Gastroesophageal sphincter (tissue), 4 donors: ENCODE data around the gene CLSTN3. TPM values are rescaled to one million over a fixed set of nuclear protein-coding genes. Genes with fewer than 3 reads are reported as not detected.
A peak's percentile ranks its signal among the peaks of the same experiment; 100 is the strongest.

Source experiments
- ATAC-seq: fragments of 150-250 bp; one replicate; pipeline ENCODE4 v1.9.1; 2016; ENCODE audit warnings: mild to moderate bottlenecking, moderate library complexity
- H3K27ac ChIP-seq, 4 donors: fragments of 200-600 bp; sonication (generic) in 3 of 4; 1 replicate in 3 of 4; 2 replicates in 1 of 4; pipeline ENCODE4 v1.5.1; 2016 to 2019
- H3K27me3 ChIP-seq: fragments of 200-600 bp; sonication (generic); one replicate; pipeline ENCODE4 v1.5.1; 2019
- H3K36me3 ChIP-seq, 2 donors: fragments of 200-600 bp; sonication (generic); one replicate each; pipeline ENCODE4 v1.5.1; 2019; ENCODE audit warnings: control low read depth in 1 of 2
- H3K4me1 ChIP-seq, 3 donors: fragments of 200-600 bp; sonication (generic); 1 replicate in 2 of 3; 2 replicates in 1 of 3; pipeline ENCODE4 v1.5.1; 2016 to 2019; ENCODE audit warnings: control low read depth in 2 of 3
- H3K4me3 ChIP-seq, 2 donors: fragments of 200-600 bp; sonication (generic); one replicate each; pipeline ENCODE4 v1.5.1; 2019; ENCODE audit warnings: mild to moderate bottlenecking in 1 of 2, moderate library complexity in 1 of 2
- H3K9me3 ChIP-seq, 3 donors: fragments of 200-600 bp; sonication (generic); one replicate each; pipeline ENCODE4 v1.5.1; 2017 to 2019; ENCODE audit warnings: control low read depth in 2 of 3
- EP300 ChIP-seq: sonication (generic); formaldehyde crosslinking; IDR thresholded peaks from one replicate; pipeline ENCODE4 v1.6.1; 2017; ENCODE audit warnings: antibody characterized with exemption, mild to moderate bottlenecking
- POLR2A ChIP-seq, 2 donors: fragments of 450-650 bp; IDR thresholded peaks; one replicate each; pipeline ENCODE4 v1.6.1; 2017; ENCODE audit warnings: antibody characterized with exemption in 2 of 2, mild to moderate bottlenecking in 2 of 2, moderate library complexity in 1 of 2
- POLR2AphosphoS5 ChIP-seq: sonication (generic); formaldehyde crosslinking; IDR thresholded peaks from one replicate; pipeline ENCODE4 v1.6.1; 2017; ENCODE audit warnings: antibody characterized with exemption
- WGBS, 2 donors: methylation state at CpG; one replicate each; pipeline ENCODE4 v1.1.5; 2018; ENCODE audit warnings: low coverage in 1 of 2; 5-methylcytosine and 5-hydroxymethylcytosine counted together
- total RNA-seq, 4 donors: library from RNA; depleted of rRNA; stranded (reverse); fragments of >200 nt; gene quantifications; one replicate each; pipeline ENCODE4 v1.1.0, GENCODE V29; 2016
- TF ChIP-seq, protein P1 (sequence below), 4 experiments: fragments of 200-600 bp in 2 of 4; fragments of 450-650 bp in 2 of 4; sonication (generic) in 1 of 4; IDR thresholded peaks; one replicate each; pipeline ENCODE4 v1.5.1; 2017 to 2019; ENCODE audit warnings: antibody characterized with exemption in 4 of 4, mild to moderate bottlenecking in 2 of 4, moderate library complexity in 2 of 4

Gene CLSTN3
- total RNA-seq, 4 donors from 2014 or later = 13.9 to 34.3 (median 17.4) TPM

DNA sequence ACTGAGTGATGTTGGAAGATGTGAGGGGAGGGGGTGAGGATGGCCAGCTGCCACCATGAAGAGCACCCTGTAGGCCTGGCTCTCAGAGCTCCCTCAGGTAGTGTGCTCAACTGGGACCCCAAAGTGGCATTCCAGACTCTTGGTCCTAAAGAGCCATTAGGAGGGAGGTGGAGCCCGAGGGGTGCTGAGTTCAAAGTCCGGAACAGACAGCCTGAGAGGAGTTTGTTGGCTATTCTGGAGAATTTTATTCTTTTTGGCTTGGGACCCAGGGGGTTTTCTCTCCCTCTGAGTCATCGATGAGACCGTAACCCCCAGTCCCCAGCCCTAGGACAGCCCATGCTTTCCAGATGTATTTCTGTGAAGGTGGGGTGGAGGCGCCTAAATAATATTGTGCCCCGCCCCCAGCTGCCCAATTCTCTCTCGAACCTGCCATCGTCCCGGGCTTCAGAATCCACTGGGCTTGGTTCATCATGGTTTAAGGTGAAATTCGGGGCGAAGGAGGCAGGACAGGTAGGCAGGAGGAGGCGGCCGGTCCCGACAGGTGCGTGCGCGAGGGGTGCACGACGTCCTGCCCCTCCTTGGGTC is 792 bp upstream of the CLSTN3 start:
- no peaks in the 10 kb centered on the region for H3K9me3 ChIP-seq
- WGBS, 2 donors = 8 to 18% methylated on average over 2 of the region's 19 CpGs
- peaks cover 0 to 12% of the 10 kb centered on the region in 2 donors for H3K36me3 ChIP-seq
- H3K27ac ChIP-seq = peak overlapping the region in 3 of 4 donors; percentile 72 to 87 (median 76)
- peaks cover 0 to 35% (median 17%) of the 10 kb centered on the region in 3 donors for H3K4me1 ChIP-seq
- no peaks in the 10 kb centered on the region for H3K27me3 ChIP-seq
- H3K4me3 ChIP-seq = peak overlapping the region; percentile 38 to 65
- ATAC-seq = no peak
- TF ChIP-seq EP300 (no peak), POLR2A (IDR thresholded peaks at IDR 0.05) (no peak), POLR2AphosphoS5 (no peak)
- TF ChIP-seq, protein P1, sequence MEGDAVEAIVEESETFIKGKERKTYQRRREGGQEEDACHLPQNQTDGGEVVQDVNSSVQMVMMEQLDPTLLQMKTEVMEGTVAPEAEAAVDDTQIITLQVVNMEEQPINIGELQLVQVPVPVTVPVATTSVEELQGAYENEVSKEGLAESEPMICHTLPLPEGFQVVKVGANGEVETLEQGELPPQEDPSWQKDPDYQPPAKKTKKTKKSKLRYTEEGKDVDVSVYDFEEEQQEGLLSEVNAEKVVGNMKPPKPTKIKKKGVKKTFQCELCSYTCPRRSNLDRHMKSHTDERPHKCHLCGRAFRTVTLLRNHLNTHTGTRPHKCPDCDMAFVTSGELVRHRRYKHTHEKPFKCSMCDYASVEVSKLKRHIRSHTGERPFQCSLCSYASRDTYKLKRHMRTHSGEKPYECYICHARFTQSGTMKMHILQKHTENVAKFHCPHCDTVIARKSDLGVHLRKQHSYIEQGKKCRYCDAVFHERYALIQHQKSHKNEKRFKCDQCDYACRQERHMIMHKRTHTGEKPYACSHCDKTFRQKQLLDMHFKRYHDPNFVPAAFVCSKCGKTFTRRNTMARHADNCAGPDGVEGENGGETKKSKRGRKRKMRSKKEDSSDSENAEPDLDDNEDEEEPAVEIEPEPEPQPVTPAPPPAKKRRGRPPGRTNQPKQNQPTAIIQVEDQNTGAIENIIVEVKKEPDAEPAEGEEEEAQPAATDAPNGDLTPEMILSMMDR (IDR thresholded peaks at IDR 0.05) = no peak

DNA sequence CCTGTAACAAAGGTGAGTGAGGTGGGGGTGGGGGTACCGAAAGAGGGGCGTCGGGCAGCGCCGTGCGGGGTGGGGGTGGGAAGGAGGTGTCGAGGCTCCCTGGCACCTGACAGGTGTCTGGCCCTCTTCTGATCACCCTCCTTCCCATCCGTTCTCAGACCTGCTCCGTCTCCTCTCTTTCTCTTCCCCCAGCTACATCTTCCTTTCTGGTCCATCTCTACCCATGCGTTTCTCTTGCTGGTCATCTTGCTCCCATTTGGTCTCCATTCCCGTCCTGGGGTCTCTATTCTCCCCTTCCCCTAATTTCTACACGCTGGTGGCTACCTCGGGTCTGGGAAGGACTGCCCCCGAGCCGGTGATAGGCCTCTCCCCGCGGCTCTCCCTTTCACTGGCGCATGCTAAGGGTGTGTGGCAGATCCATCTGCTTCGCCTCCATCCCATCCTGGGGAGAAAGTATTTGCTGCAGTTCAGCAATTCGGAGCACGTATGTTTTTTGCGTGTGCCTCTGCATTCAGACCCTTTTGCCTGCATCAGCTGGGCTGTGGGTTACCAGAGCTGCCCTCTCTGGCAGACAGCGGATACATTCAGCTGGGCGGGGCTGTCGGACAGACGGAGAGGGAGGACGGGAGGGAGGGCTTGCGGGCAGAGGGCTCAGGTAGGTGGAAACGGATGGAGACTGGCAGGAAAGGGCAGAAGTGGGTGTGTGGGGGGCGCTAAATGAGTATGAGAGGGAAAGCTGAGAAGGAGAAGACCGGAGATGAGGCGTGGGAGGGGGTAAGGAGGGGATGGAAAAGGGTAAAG is 730 bp downstream of the CLSTN3 start:
- peak; percentile 46 for ATAC-seq
- peak overlapping the region in 3 of 4 donors; percentile 72 to 87 (median 76) for H3K27ac ChIP-seq
- WGBS, 2 donors = 3 to 4% methylated on average over 15 to 31 of the region's 32 CpGs
- no peaks in the 10 kb centered on the region for H3K27me3 ChIP-seq
- no peak for TF ChIP-seq POLR2AphosphoS5
- no peak for TF ChIP-seq POLR2A (IDR thresholded peaks at IDR 0.05)
- TF ChIP-seq, protein P1 (IDR thresholded peaks at IDR 0.05) = no peak
- TF ChIP-seq EP300 = no peak
- H3K4me1 ChIP-seq = peaks cover 0 to 35% (median 17%) of the 10 kb centered on the region in 3 donors
- H3K36me3 ChIP-seq = peaks cover 0 to 27% of the 10 kb centered on the region in 2 donors
- no peaks in the 10 kb centered on the region for H3K9me3 ChIP-seq
- H3K4me3 ChIP-seq = peak overlapping the region; percentile 38 to 65

DNA sequence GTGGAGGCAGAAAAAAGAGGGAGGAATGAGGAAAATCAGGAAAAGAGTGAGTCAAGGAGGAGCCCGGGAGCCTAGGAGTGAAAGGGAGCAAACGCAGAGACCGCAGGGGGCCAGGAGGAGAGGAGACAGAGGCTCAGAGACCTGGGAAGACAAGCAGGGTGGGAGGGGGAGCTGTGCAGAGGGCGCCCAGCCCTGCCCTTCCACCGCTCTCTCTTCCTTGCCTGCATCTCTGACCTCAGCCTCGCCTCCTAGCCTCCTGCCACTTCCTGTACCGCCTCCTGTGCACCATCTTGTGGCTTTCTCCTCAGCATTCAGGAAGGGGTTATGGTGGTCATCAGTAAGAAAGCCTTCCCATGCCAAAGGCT is 1.3 kb downstream of the CLSTN3 start:
- Histone ChIP-seq H3K36me3 (peaks cover 0 to 33% of the 10 kb centered on the region in 2 donors), H3K27me3 (no peaks in the 10 kb centered on the region), H3K4me1 (peaks cover 0 to 35% (median 17%) of the 10 kb centered on the region in 3 donors), H3K9me3 (no peaks in the 10 kb centered on the region), H3K27ac (peak overlapping the region in 3 of 4 donors; percentile 1 to 87 (median 76)), H3K4me3 (peak overlapping the region in 1 of 2 donors; percentile 65)
- no peak for ATAC-seq
- WGBS, 2 donors = 42 to 50% methylated on average over 6 to 7 of the region's 7 CpGs
- TF ChIP-seq POLR2AphosphoS5 (no peak), POLR2A (IDR thresholded peaks at IDR 0.05) (no peak), EP300 (no peak)
- TF ChIP-seq, protein P1 (IDR thresholded peaks at IDR 0.05) = no peak

DNA sequence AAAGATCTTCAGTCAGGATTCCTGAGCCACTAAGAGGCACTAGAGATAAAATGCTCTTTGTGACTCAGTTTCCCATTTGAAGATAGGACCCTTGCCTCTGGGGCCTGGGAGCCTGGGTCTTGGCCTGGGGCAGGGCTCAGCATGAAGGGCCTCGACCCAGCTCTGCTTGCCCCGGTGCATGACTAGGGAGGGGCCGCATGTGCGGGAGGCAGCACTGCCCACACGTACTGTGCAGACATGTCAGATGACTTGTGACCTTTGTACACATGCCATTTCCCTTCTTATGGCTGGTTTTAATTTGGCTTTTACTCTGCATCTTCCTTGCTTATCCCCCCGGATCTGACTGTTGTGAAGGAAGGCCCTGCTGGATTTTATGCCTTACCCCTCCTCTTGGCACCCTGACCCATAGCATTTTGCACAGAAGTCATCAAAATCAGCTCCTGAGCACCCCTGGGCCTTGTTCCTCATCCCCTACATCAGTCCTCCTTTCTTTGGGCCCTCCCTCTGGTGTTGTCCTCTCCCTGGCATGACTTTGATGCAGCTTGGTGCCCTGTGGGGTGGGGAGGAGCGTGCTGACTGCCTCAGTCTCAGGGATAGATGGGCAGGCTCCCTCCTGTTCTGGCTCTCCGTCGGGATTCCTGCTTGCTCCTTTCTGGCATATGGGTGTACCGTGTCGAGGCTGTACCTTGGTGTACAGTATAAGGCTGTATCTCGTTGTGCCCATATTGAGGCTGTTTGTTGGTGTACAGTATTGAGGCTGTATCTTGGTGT is 4.4 kb downstream of the CLSTN3 start:
- Histone ChIP-seq H3K4me3 (no peak overlapping the region), H3K27me3 (no peaks in the 10 kb centered on the region), H3K9me3 (no peaks in the 10 kb centered on the region), H3K36me3 (peaks cover 0 to 57% of the 10 kb centered on the region in 2 donors), H3K4me1 (peaks cover 0 to 20% (median 10%) of the 10 kb centered on the region in 3 donors), H3K27ac (no peak overlapping the region)
- TF ChIP-seq, protein P1 (IDR thresholded peaks at IDR 0.05) = no peak
- no peak for TF ChIP-seq POLR2A (IDR thresholded peaks at IDR 0.05)
- TF ChIP-seq EP300 = no peak
- no peak for ATAC-seq
- WGBS, 2 donors = 80 to 89% methylated on average over 1 to 7 of the region's 12 CpGs
